GM12891 (cell line): ENCODE data around the gene CYB5R2.

ENCODE experiments used
- PAX5 ChIP-seq: IDR thresholded peaks from 2 replicates; pipeline ENCODE4 v1.6.1; 2011; ENCODE audit warnings: low read length, moderate library complexity, mild to moderate bottlenecking; ENCODE audit not compliant: insufficient read depth, severe bottlenecking
- POLR2A ChIP-seq: IDR thresholded peaks from 2 replicates; pipeline ENCODE4 v1.6.1; 2011; ENCODE audit warnings: low read depth, low read length, control low read depth
- POLR2AphosphoS5 ChIP-seq: IDR thresholded peaks from 2 replicates; pipeline ENCODE4 v1.6.1; 2011; ENCODE audit warnings: low read depth, low read length, control low read depth
- POU2F2 ChIP-seq: IDR thresholded peaks from 2 replicates; pipeline ENCODE4 v1.6.1; 2011; ENCODE audit warnings: low read depth, mild to moderate bottlenecking, control low read depth, low read length, moderate library complexity
- TAF1 ChIP-seq: IDR thresholded peaks from 2 replicates; pipeline ENCODE4 v1.6.1; 2011; ENCODE audit warnings: low read depth, low read length, control low read depth

DNA sequence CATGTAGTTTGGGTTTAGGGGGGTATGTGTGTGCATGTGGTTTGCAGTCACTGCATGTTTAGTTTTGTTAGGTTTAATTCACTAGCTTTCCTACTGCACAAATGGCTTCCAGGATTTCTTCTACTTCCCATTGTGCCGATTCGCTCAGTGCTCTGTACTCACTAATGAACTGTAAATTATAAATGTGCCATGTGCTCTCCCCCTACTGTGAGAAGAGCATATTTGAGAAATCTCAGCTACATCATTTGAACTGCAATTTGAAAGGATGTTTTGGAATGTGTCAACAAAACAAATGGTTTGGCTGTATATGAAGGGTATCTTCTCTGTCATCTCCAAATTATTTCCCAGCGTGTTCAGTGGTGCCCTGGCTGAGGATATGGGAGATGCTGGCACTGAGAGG, 28.1 kb downstream of the CYB5R2 start:
- no peak for TF ChIP-seq POLR2A
- no peak for TF ChIP-seq POLR2AphosphoS5
- no peak for TF ChIP-seq TAF1
- no peak for TF ChIP-seq POU2F2
- TF ChIP-seq PAX5 = no peak
